ENCODE results near the gene ARMH2.

Gene ARMH2

GRCh38 chr6:24798740-24799540 is at the start of gene ARMH2:
ARMH2 (minus strand) TSS chr6:24798917; CDS start chr6:24798857, 60 bp downstream.
- DNase-seq: no peak

GRCh38 chr6:24848461-24848860 is 49.7 kb upstream of the ARMH2 start:
- DNase-seq: no peak

GRCh38 chr6:24847402-24847801 is 48.7 kb upstream of the ARMH2 start:
- DNase-seq: no peak

- no peak for DNase-seq
Measured at GRCh38 chr6:24845578-24845977, 46.9 kb upstream of the ARMH2 start.

- no peak for DNase-seq
Measured at GRCh38 chr6:24844903-24845302, 46.2 kb upstream of the ARMH2 start.

GRCh38 chr6:24844061-24844460 is 45.3 kb upstream of the ARMH2 start:
- DNase-seq: no peak

GRCh38 chr6:24840187-24840586 is 41.5 kb upstream of the ARMH2 start:
- DNase-seq: no peak

GRCh38 chr6:24838994-24839393 is 40.3 kb upstream of the ARMH2 start:
- no peak for DNase-seq

- no peak for DNase-seq
Measured at GRCh38 chr6:24838081-24838480, 39.4 kb upstream of the ARMH2 start.

GRCh38 chr6:24836109-24836508 is 37.4 kb upstream of the ARMH2 start:
- no peak for DNase-seq

GRCh38 chr6:24833711-24834386 is 35.1 kb upstream of the ARMH2 start:
- DNase-seq: no peak

GRCh38 chr6:24832794-24833193 is 34.1 kb upstream of the ARMH2 start:
- DNase-seq: no peak

- peak; percentile 76 for DNase-seq
Measured at GRCh38 chr6:24831771-24832716, 33.3 kb upstream of the ARMH2 start.

- no peak for DNase-seq
Measured at GRCh38 chr6:24829657-24830056, 30.9 kb upstream of the ARMH2 start.

GRCh38 chr6:24827970-24828369 is 29.3 kb upstream of the ARMH2 start:
- no peak for DNase-seq

- no peak for DNase-seq
Measured at GRCh38 chr6:24827162-24827561, 28.4 kb upstream of the ARMH2 start.

- DNase-seq: no peak
Measured at GRCh38 chr6:24825130-24825630, 26.5 kb upstream of the ARMH2 start.

- no peak for DNase-seq
Measured at GRCh38 chr6:24824142-24824938, 25.6 kb upstream of the ARMH2 start.

- no peak for DNase-seq
Measured at GRCh38 chr6:24823185-24823584, 24.5 kb upstream of the ARMH2 start.

- no peak for DNase-seq
Measured at GRCh38 chr6:24822696-24823095, 24.0 kb upstream of the ARMH2 start.

GRCh38 chr6:24821860-24822444 is 23.2 kb upstream of the ARMH2 start:
- no peak for DNase-seq

- DNase-seq: no peak
Measured at GRCh38 chr6:24818346-24818745, 19.6 kb upstream of the ARMH2 start.
